NK-92 (cell line): ENCODE measurements around the gene TICRR.

Experiments
- DNase-seq: peaks from one replicate; lab custom pipeline; 2025; ENCODE audit not compliant: unreplicated experiment; lab: John Stamatoyannopoulos, UW

Gene TICRR

DNA sequence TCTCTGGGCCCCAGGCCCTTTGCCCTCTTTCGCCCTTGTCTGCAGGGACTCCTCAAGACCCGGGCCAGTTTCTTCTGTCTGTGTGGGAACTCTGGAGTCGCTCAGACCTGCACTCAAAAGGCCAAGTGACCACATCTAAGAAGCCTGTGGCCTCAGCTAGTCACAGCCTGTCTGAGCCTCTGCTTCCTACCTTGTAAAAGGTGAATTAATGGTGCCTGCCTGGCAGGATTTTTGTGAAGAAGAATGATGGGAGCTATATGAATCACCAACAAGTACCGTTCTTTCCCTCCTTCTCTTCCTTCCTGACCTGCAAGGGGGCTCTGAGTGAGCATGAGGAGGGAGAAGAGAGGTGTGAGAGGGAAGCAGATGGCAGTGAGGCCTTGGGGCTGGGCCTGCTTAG is 96.4 kb downstream of the TICRR start:
- DNase-seq: no peak

DNA sequence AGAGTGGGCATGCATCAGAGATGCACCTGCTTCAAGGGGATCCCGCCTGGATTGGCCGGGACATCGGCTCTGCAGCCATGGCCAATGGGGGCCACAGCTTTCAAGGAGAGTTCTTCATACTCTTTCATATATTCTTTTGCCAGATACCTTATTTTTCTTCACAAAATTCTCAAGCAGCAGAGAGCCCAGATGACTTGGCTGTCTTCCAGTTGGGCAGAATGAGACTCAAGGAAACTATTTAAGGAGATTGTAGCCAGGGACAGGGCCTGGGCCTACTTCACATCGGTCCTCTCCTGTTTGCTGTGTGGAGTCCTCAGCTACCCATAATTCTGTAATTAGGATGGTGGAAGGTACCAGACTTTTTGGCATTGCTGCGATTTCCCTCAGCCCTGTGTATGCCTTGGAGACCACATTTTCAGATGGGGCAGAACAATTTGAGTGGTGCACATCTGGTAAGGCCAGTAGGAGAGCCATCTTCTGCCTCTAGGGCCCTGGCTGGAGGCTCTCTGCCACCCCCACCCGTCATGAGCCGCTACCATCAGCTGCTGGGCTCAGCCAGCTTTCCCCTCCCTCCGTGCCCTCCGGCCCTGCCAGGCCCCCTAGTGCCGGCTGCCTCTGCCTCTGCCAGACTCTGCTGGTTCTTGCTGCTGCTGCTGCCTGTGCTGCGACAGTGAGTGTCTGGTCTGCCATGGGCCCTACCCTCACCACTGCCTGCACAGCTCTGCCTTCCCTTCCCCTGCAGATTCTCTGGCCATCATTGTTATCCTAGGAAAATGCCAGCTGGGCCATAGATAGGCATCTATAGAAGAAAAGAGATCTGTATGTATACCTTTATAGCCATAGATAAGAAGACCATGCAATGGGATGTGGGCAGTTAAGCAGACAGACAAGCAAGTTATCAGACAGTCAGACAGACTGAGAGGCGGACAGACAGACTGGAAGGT is 97.2 kb downstream of the TICRR start:
- no peak for DNase-seq

DNA sequence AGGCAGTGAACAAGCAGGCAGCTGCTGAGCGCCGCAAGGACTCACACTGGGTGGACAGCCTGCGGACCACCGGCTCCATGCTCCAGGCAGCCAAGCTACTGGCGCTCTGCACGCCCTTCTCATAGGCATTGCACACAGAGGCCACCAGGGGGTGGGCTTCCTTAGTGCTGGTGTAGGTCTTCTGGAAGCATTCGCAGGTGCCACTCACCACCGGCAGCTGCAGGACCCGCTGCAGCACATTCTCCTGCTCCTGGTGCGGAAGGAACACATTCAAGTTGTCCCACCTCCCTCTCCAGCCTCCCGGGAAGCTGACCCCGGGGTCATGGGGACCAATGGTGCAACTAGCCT is 97.9 kb downstream of the TICRR start:
- DNase-seq: no peak

DNA sequence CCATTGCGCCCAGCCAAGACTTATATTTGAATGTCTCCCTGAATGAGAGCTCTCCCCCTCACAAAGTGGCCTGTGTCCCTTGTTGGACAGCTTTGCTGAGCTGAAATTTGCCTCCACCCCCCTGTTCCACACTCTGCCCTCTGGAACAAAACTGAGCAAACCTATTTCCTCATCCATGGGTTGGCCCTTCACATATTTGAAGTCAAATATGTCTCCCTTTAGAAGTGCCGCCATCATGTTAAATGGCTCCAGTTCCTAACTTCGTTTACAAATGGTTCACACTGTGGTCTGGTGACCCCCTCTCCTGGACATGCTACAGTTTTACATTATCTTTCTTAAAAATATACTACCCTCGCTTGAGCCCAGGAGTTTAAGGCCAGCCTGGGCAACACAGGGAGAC is 99.3 kb downstream of the TICRR start:
- no peak for DNase-seq

DNA sequence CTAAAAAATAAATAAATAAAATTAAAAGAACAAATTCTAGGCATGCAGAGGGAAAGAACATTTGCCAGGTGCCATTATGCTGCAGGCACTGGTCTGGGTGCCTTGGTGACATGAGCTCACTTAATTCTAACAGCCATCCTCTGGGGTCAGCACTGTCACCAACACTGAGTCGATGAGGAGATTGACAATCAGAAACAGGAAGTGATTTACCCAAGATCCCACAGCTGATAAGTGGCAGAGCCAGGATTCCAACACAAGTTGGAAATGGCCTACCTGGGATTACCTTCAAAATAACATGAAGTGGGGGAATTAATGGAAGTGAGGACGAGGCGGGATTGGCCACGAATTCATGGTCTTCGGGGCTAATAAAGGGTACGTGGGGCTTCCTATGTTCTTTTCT is 100.3 kb downstream of the TICRR start:
- no peak for DNase-seq

DNA sequence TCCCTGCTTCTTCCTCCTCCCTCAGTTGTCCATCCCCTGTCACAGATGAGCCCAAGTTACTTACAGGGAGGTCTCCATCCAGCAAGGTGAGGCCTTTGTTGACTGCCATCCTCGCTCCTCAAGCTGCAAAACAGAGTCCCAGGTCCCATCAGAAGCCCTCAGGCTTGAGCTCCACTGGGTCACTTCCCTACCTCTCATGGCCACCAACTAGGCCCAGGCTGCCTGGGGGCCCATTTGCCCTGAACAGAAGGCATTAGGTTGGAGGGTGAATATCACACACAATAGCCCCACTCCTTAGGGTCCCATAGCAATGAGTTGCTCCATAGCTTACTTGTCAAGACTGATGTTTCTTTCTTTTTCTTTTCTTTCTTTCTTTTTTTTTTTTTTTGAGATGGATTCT is 102.1 kb downstream of the TICRR start:
- no peak for DNase-seq
